Fibroblast of the conjunctiva (primary cell): ENCODE measurements around the gene SCAI.
A peak's percentile ranks its signal among the peaks of the same experiment; 100 is the strongest.
"Not testable (repeated sequence)": the region's sequence is repeated elsewhere in the genome, so short reads cannot be mapped to it uniquely, and the experiment has no call there.

ENCODE experiments used
- DNase-seq: peaks from one replicate; pipeline ENCODE4 v3.0.0-alpha.2; 2010; ENCODE audit warnings: low read depth

Gene SCAI

GRCh38 chr9:124946167-124946566 is 197.2 kb downstream of the SCAI start:
- no peak for DNase-seq

- no peak for DNase-seq
These were observed 201.4 kb downstream of the SCAI start for GRCh38 chr9:124941679-124942561.

GRCh38 chr9:124940894-124941678 is 202.2 kb downstream of the SCAI start, which contains the start of gene GOLGA1:
TSS of gene GOLGA1 (minus strand) at chr9:124941083. CDS start at chr9:124938711, 2,372 bp downstream.
- DNase-seq: peak; percentile 91

- DNase-seq: no peak
These were observed 202.8 kb downstream of the SCAI start for GRCh38 chr9:124940521-124940893.

GRCh38 chr9:124939944-124940343 is 203.4 kb downstream of the SCAI start:
- no peak for DNase-seq

- no peak for DNase-seq
These were observed 209.0 kb downstream of the SCAI start for GRCh38 chr9:124934290-124934689.

GRCh38 chr9:124932333-124932732 is 211.0 kb downstream of the SCAI start:
- no peak for DNase-seq

- no peak for DNase-seq
These were observed 213.9 kb downstream of the SCAI start for GRCh38 chr9:124929464-124929863.

GRCh38 chr9:124928116-124928515 is 215.2 kb downstream of the SCAI start:
- DNase-seq: no peak

- not testable (repeated sequence) for DNase-seq
These were observed 222.9 kb downstream of the SCAI start for GRCh38 chr9:124920394-124920793.

GRCh38 chr9:124914753-124915405 is 228.4 kb downstream of the SCAI start:
- no peak for DNase-seq

GRCh38 chr9:124913378-124913777 is 229.9 kb downstream of the SCAI start:
- no peak for DNase-seq

- DNase-seq: no peak
These were observed 231.6 kb downstream of the SCAI start for GRCh38 chr9:124911766-124912165.

- no peak for DNase-seq
These were observed 235.2 kb downstream of the SCAI start for GRCh38 chr9:124908098-124908497.

- DNase-seq: no peak
These were observed 236.4 kb downstream of the SCAI start for GRCh38 chr9:124906966-124907365.

GRCh38 chr9:124899845-124900244 is 243.5 kb downstream of the SCAI start:
- DNase-seq: no peak

- DNase-seq: no peak
These were observed 245.5 kb downstream of the SCAI start for GRCh38 chr9:124897570-124898460.

GRCh38 chr9:124894741-124895170 is 248.6 kb downstream of the SCAI start:
- peak; percentile 23 for DNase-seq

- no peak for DNase-seq
These were observed 249.1 kb downstream of the SCAI start for GRCh38 chr9:124894035-124894740.
